ENCODE data around the gene LRRC25.

Gene LRRC25

GRCh38 chr19:18397242-18398202 lies at the start of gene LRRC25:
Gene LRRC25 (minus strand): TSS chr19:18397622. CDS start chr19:18396963, 659 bp downstream.
- DNase-seq = no peak

GRCh38 chr19:18446811-18447359 lies 49.5 kb upstream of the LRRC25 start:
- DNase-seq = no peak

- DNase-seq = no peak
Measured at GRCh38 chr19:18446145-18446810, 48.9 kb upstream of the LRRC25 start.

GRCh38 chr19:18445262-18445948 lies 48.0 kb upstream of the LRRC25 start:
- DNase-seq = no peak

- no peak for DNase-seq
Measured at GRCh38 chr19:18444513-18444912, 47.1 kb upstream of the LRRC25 start.

- DNase-seq = no peak
Measured at GRCh38 chr19:18443831-18444230, 46.4 kb upstream of the LRRC25 start.

GRCh38 chr19:18443406-18443805 lies 46.0 kb upstream of the LRRC25 start:
- no peak for DNase-seq

GRCh38 chr19:18442941-18443340 lies 45.5 kb upstream of the LRRC25 start:
- no peak for DNase-seq

- DNase-seq = no peak
Measured at GRCh38 chr19:18441804-18442788, 44.7 kb upstream of the LRRC25 start.

GRCh38 chr19:18440936-18441803 lies 43.7 kb upstream of the LRRC25 start:
- DNase-seq = no peak

- DNase-seq = no peak
Measured at GRCh38 chr19:18440415-18440877, 43.0 kb upstream of the LRRC25 start.

GRCh38 chr19:18439910-18440237 lies 42.5 kb upstream of the LRRC25 start:
- no peak for DNase-seq

GRCh38 chr19:18439025-18439909 lies 41.8 kb upstream of the LRRC25 start:
- no peak for DNase-seq

GRCh38 chr19:18438331-18439024 lies 41.1 kb upstream of the LRRC25 start:
- no peak for DNase-seq

GRCh38 chr19:18437491-18438330 lies 40.3 kb upstream of the LRRC25 start, which contains the start of gene ISYNA1:
Gene ISYNA1 (minus strand): TSS chr19:18438133. CDS start chr19:18437979, 154 bp downstream.
- DNase-seq = peak; percentile 15

- peak; percentile 86 for DNase-seq
Measured at GRCh38 chr19:18436671-18437490, 39.5 kb upstream of the LRRC25 start.

Measured in NCI-H2171 (cell line).